NCI-H510A treated with DMSO at 0.1 percent for 48 hours (cell line): Measurements from ENCODE around the gene ARPC5.
"Not testable (repeated sequence)": the region's sequence is repeated elsewhere in the genome, so short reads cannot be mapped to it uniquely, and the experiment has no call there.

Source experiments
- DNase-seq: peaks from one replicate; lab custom pipeline; 2025; lab: John Stamatoyannopoulos, UW

The ARPC5 gene

DNA sequence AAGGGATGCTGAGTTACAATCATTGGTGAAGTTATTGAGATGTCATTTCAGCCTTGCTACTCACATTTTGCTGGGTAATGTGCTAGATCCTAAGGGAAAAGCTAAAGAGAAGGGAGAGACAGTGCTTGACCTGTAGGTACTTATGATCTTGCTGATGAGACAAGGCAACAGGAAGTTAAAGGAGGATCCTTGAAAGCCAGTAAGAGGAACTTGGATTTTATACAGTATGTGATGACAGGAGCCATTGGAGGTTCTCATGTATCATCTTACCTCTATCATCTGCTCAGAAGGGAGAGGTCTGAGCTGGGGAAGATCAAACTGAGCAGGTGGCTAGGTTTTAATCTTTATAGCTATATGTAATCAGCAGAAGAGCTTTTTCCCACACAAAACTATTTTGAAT lies 11.2 kb upstream of the ARPC5 start:
- DNase-seq, result no peak

DNA sequence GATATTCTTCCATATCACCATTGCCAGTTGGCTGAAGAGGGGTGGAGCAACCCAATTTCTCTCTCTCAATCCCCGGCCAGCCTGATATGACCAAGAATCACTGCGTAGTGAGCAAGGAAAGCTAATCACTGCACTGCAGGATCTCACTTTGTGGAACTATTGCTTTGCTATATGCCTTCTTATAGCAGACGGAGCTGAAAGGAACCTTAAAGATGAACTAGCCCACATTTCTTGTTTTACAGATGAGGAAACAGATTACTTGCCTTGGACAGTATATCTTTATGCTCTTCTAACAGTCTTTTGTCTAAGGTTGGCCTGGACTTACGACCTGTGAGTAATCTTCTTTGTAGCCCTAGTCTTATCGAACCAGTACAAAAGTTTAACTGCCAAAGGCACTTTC lies 9.9 kb upstream of the ARPC5 start:
- DNase-seq, result no peak

DNA sequence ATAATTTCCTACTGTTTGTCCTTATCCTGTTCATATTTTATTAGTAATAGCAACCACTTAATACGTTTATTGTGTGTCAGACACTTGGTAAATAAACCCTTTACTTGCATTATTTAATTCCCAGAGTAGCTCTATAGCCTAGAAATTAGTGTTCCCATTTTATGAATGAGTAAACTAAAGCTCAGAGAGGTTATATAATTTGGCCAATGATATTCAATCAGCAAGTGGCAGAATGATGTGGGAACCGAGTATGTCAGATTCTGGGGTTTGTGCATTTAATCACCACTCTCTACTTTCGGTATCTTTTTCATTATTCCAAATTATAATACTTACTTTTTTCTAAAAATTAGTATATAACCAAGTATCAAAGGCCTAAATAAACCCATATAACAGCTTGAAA lies 6.6 kb upstream of the ARPC5 start:
- DNase-seq, result no peak

DNA sequence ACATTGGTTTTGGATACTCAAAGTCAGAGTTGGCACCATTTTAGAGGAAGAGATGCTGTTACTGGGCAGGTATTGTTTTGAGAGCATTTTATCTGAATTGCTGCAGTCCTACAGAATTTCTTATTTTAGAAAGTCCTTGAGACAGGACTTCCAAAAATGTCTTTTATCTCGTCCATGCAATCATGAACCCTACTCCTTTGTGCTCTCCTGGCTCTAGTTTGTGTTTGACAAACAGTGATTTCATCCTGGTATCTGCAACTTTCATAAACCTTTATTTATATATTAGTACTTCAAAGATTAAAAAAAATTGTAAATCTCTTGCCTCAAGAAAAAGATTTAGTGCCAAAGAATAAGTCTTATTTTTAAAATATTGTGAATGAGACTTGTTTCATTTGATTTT lies 4.6 kb upstream of the ARPC5 start:
- no peak for DNase-seq

DNA sequence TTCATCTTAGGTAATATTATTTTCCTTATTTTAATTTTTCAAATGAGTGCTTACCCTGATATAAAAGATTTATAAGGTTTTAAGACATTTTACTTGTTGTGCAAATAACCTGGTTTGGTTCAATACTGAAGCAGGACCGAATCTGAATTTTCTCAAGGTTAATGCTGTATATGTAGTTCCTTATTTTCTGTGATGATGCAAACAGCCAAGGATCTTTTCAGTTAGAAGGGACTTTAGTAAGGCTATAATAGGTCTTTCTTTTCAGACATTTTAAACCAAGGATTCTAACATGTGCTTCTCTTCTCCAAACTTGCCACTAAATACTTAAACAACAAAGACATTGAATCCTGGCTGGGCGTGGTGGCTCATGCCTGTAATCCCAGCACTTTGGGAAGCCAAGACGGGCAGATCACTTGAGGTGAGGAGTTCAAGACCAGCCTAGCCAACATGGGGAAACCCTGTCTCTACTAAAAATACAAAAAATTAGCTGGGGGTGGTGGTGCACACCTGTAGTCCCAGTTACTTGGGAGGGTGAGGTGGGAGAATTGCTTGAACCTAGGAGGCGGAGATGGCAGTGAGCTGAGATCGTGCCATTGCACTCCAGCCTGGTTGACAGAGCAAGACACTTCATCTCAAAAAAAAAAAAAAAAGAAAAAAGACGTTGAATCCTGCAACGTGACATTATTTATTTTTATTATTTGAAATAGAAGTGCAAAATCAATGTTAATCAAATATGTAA lies 3.2 kb upstream of the ARPC5 start:
- DNase-seq, result no peak

DNA sequence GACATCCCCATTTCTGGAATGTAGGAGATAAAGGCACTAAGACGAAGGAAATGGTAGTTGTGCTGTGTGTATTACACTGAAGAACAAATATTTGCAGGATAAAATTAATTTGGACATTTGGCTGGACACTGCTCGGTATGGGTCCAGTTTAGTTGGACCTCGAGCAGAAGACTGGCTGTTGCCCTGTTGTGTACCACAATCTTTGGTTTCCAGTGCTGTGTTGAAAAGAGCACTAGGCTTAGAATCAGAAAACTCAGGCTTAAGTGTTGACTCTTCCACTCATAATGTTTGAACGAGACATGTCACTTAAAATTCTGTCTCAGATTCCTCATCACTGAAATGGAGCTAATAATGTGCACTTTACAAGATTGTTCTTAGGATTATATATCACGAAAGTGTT lies 1.2 kb upstream of the ARPC5 start:
- peak; percentile 23 for DNase-seq

DNA sequence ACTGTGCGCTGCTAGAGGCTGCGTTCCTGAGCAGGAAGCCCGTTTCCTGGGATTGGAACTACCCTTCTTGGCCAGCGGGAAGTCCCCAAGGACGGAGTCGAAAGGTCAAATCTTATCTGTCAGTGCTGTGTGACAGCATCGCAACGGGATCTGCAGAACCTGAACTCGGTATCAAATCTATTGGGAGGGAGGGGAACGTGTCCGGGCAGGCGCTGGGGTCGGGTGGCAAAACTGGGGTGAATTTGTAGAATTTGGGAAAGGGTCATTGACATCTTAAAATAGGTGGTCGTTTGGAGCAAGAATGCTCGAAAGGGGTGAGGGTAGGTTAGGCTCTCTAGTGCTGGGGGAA lies 725 bp upstream of the ARPC5 start:
- no peak for DNase-seq

DNA sequence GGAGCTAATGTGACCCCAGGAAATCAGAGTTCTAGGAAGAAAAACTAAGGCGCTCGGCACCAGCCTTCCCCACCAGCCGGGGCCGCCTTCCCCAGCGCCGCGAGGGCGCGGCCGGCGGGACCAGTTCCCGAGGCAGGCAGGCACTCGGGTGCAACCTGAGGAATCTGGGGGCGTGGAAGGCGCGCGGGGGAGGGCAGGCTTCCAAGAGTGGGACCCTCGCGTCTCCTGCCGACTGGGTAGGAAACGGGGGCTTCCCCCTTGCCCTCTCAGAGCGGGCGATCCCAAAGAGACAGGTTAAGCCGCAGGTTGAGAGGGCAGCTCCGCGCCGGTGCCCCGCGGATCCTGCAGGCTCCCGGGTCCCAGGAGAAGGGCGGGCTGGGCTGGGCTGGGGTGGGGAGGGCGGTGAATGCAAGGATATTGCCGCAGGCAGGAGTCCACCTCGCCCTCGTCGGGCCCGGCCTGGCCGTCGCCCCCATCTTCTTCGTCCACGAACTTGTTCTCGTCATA lies 431 bp downstream of the ARPC5 start:
- no peak for DNase-seq

DNA sequence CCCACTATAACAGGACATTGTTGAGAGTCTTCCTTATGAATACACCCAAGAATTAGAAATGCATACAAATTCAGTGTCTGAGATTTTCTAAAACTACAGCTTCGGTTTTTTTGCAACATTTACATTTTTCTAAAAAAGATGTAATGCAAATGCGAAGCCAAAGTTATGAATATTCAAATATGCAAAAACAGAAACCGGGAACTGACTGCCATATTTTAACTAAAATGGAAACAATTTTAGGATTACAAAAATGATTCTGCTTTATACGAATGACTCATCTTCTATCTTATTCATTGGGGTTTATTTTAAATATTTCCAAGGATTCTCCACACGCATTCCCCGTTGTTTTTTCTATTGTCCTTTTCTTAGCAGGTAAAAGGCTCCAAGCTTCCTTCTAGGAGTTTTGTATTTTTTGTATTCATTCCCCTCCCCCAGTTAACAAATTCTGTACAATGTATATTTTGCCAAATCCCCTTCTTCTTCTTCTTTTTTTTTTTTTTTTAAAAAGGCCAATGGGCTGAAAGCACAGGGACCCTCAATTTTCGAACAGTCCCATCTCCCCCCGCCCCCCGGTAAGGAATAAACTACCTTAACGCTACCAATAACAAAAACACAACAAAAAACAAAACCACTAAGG lies 1.0 kb downstream of the ARPC5 start:
- no peak for DNase-seq

DNA sequence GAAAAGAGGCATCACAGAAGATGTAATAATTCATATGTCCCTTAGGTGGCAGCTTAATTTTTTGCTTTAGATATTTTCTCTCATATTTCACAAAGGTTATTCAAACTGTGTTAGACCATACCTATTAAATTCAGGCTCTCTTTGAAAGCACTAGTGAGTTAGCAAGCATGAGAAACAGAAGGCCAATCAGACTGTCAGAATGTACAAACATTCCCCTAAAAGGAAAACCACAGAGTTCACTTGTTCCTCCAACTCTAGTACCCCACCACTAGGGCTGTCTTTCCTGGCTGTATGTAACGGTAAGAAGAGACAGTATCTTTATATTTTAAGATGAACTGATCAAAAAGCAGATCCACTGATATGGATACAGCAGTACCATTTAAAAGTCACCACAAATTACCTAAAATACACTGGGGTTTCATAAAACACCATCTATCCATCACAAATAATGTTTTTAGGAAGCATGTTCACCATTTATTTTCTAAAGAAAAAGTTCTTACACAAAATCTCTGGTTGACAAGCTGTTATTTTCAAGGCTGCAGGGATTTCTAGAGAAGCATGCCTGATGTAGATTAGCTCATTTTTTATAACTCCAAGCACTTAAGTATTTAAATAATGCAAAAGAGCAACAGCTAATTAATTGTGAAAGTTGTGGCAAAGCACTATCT lies 1.8 kb downstream of the ARPC5 start:
- peak; percentile 73 for DNase-seq

DNA sequence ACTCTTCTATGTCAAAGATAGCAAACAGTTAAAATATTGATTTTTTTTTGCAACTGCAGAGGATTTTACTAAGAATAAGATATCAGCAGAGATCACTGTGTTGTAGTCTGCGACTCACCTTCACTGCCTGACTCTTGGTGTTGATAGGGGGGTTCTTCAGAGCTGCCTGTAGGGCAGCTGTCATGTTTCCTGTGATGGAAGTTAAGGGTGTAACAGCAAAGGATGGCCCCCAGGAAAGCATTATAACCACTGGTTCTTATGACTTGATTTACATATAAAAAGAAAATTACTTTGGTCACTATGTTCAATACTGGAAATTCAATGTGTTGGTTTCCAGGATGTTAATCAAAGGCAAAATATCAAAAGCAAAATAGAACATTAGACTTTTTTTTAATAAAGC lies 2.6 kb downstream of the ARPC5 start:
- DNase-seq, result peak; percentile 21

DNA sequence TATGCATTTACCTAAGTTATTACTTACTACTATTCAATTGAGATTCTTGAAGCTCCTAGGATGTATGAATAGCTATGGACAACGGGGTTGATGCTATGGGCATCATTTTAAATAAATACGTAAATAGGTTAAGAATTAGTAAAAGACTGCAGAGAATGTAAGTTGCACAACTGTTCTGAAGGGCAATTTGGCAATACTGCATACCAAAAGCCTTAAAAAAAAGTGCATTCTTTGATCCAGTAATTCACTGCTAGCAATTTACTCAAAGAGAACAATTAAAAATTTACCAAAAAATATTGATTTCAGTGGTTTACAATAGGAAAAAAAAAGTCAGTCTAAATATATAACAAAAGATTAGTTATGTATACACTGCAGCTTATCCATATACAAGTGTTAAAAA lies 3.5 kb downstream of the ARPC5 start:
- no peak for DNase-seq

DNA sequence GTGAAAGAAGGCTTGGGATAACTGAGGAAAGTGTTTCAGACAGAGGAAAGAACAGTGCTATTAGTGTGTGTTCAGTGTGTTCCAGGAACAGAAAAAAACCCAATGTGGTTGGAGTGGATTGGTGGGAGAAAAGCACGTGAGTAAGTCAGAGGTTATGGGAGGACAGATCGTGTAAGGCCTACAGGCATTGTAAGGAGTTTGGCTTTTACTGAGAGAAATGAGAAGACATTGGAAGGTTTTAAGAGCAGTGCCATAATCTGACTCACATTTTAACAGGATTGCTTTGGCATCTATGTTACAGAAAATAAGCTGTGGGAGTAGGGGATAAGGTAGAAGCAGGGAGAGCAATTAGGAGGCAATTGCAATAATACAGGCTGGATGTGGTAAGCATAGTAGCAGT lies 4.8 kb downstream of the ARPC5 start:
- no peak for DNase-seq

DNA sequence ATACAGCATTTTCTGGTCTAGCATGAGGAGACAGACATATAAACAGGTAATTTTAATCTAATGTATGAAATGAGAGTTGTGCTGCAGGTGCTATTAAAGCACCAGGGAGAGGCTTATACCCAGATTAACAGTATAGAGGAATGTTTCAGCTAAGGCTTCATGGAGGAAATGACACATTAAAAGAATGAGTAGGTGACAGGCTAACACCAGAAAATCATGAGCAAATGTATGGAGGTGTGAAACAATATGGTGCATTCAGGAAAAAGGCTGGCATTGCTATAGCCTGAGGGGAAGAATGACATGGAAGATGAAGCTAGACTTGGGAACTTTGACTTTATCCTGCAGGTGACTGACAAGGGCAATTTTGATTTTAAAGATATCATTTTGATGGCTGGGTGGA lies 7.0 kb downstream of the ARPC5 start:
- no peak for DNase-seq

DNA sequence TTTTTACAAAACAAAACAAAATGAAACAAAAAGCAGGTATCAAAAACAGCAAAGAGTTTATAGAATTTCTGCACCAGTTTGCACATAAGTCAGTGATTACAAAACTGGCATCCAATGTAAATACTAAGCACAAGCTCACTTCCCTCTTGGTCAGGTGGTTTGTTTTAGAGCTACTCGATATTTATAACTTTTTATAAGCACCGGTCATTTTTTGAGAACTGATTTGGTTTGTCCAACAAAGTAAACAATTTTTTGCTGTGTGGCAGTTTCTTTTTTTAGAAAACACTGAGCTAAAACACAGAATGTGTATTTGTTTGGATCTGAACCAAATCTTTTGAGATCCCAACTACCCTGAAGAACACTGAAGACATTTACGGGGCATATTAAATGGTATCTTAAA lies 9.3 kb downstream of the ARPC5 start:
- DNase-seq, result not testable (repeated sequence)

DNA sequence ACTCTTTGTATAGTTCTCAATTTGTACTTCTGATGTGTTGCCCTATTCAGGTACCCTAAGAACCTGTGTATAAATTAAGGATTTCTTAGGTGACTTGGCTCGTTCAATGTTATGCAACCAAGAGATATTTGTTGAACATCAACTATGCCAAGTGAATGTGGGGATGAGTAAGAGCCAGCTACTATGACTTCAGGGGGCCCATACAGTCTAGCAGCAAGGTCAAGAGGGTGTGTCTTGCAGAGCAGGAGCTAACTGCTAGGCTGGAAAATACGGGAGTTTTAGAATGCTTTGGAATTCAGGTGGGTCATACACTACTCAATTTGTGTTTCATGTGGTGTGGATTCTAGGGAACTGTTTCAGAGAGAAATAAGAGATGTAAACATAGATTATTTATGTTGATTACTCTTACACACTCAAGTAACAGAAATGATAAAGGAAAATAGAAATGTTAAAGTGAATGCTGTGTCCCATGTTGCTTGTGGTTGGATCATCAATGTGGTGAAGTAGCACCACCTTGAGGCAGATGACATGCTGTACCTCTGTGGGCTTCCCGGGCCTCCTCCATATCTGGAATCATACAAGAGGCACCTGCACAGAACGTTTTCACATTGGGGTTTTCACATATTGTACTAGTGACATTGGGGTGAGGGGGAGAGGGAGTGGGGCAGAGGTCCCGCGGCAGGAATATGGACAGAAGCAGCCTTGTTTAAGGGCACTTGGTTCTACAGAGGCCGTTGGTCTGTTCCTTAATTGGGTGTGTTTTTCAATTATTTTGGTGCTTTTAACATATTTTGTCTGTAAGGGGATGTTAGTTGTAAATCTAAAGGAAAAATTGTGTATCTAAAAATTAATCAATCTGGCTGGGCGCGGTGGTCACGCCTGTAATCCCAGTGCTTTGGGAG lies 12.4 kb downstream of the ARPC5 start:
- DNase-seq, result peak; percentile 79

DNA sequence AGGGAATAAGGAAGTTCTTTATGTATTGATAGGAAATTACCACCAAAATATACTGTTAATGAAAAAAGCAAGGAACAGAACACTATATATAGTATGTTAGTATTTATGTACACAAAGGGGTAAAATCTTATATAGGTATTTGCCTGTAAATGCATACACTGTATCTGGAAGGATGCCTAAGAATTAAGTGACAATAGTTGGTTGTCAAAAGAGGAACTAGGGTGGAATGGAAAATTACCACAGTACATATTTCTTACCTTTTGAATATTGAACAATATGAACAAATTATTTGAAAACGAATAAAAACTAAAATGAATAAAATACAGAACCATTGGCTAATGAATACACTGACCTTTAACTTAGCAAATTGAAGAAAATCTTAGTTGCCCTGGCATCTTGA lies 13.6 kb downstream of the ARPC5 start:
- no peak for DNase-seq

DNA sequence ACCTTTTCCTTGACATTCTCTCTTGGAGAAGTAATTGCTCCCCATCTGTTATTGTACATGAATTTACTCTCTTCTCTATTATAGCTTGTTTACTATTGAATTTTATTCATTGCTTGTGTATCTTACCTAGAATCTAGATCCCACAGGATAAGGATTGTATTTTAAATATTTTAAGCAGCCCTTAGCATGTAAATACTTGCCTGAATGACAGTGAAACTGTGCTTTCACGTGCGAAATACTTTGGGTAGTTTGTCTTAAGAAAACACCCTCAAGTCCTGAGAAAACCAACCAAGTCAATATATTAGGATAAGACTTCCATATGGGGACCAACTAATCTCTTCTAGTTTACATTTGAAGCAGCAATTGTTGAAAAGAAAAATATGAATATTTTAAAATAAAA lies 15.3 kb downstream of the ARPC5 start:
- DNase-seq, result no peak

DNA sequence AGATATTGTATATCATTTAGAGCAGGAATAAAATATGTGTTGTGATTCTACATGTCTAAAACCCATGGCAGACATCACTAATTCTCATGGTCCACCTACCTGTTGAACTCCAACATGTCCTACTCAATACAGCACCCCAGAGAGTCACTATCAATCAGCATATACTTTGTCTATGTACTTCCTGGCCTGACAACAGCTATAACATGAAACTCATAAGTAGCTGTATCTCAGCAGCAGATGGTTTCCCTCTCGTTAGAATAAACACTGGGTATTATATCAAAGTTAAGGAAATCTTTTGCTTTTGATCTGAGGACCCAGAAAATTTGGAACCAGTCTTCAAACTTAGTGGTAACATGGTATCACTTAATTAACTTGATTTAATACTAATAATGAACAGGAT lies 15.8 kb downstream of the ARPC5 start:
- no peak for DNase-seq

DNA sequence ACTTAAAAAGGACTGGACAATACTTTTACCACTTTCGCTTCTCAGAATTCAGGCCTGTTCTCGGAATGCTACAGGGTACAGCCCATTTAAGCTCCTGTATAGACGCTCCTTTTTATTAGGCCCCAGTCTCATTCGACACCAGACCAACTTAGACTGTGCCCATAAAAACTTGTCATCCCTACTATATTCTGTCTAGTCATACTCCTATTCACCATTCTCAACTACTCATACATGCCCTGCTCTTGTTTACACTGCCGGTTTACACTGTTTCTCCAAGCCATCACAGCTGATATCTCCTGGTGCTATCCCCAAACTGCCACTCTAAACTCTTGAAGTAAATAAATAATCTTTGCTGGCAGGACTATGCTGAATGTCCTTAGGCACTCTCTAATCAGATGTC lies 17.4 kb downstream of the ARPC5 start:
- DNase-seq, result not testable (repeated sequence)

DNA sequence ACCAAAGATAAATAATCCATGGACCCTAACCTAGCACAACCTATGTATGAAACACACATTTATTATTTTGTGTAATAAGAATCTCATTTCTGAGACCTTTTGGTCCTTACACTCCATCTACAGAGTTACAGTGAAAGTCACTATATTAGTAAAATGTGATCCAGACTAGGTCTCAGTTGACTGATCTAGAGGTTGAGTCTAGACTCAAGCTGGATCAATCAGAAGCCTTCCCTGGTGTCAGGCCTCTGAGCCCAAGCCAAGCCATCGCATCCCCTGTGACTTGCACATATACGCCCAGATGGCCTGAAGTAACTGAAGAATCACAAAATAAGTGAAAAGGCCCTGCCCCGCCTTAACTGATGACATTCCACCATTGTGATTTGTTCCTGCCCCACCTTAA lies 22.6 kb downstream of the ARPC5 start:
- DNase-seq, result not testable (repeated sequence)

DNA sequence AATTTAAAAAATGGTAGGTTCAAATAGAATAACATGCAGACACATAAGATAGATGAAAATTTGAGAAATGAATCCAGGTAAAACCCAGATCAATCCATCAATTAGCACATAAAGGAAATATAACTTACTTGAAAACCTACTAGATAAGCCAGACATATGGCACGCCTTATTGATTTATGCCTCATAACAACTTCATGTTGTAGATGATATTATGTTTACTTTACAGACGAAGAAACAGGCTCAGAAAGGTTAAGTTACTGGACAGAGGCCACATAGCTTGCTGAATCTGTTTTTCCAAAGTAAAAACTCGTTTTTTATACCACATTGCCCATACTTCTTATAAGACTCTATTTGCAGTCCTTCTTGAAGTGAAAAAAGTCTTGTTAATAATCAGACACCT lies 23.2 kb downstream of the ARPC5 start:
- no peak for DNase-seq
